ENCODE data around the gene SAA1.
"Not testable (repeated sequence)": the region's sequence is repeated elsewhere in the genome, so short reads cannot be mapped to it uniquely, and the experiment has no call there.

Gene SAA1

GRCh38 chr11:18253778-18254338, 12.2 kb upstream of the SAA1 start:
- no peak for TF ChIP-seq CTCF (IDR thresholded peaks at IDR 0.05; ENCODE audit: insufficient read depth, low read length, missing control alignments)
- ChIA-PET CTCF (interaction anchor here (1.6 to 2.1 kb wide), 2 partner anchors 10 to 12 kb away, joined by 4 to 13 read pairs; no protein-coding TSS in a partner anchor), POLR2A (no interaction called here)
- H3K4me3 ChIP-seq (ENCODE audit: low read depth, low read length) = no peak overlapping the region
- no peak for DNase-seq (ENCODE audit: low read depth, low spot score)

GRCh38 chr11:18254781-18255361, 11.2 kb upstream of the SAA1 start:
- no peak overlapping the region for H3K4me3 ChIP-seq (ENCODE audit: low read depth, low read length)
- DNase-seq (ENCODE audit: low read depth, low spot score) = no peak
- CTCF ChIA-PET = interaction anchor here (1.9 kb wide), 1 partner anchor 11 kb away, joined by 7 read pairs; no protein-coding TSS in a partner anchor
- TF ChIP-seq CTCF (IDR thresholded peaks at IDR 0.05; ENCODE audit: insufficient read depth, low read length, missing control alignments) = no peak
- POLR2A ChIA-PET = no interaction called here

- CTCF ChIA-PET = interaction anchor here (2.0 kb wide), 1 partner anchor 16 kb away, joined by 10 read pairs; no protein-coding TSS in a partner anchor
- H3K4me3 ChIP-seq (ENCODE audit: low read depth, low read length) = no peak overlapping the region
- POLR2A ChIA-PET = no interaction called here
- no peak for DNase-seq (ENCODE audit: low read depth, low spot score)
- TF ChIP-seq CTCF (IDR thresholded peaks at IDR 0.05; ENCODE audit: insufficient read depth, low read length, missing control alignments) = no peak
Measured at GRCh38 chr11:18259259-18259658, 6.8 kb upstream of the SAA1 start.

- no peak for TF ChIP-seq CTCF (IDR thresholded peaks at IDR 0.05; ENCODE audit: insufficient read depth, low read length, missing control alignments)
- no peak for DNase-seq (ENCODE audit: low read depth, low spot score)
- CTCF ChIA-PET = no interaction called here
- POLR2A ChIA-PET = no interaction called here
- no peak overlapping the region for H3K4me3 ChIP-seq (ENCODE audit: low read depth, low read length)
Measured at GRCh38 chr11:18261721-18262120, 4.3 kb upstream of the SAA1 start.

GRCh38 chr11:18262681-18263350, 3.2 kb upstream of the SAA1 start:
- not testable (repeated sequence) for H3K4me3 ChIP-seq (ENCODE audit: low read depth, low read length); DNase-seq (ENCODE audit: low read depth, low spot score)
- ChIA-PET POLR2A (interaction anchor here (1.2 kb wide), 1 partner anchor 50 kb away, joined by 3 read pairs; no protein-coding TSS in a partner anchor), CTCF (interaction anchor here (1.2 to 2.0 kb wide), 2 partner anchors 11 to 19 kb away, joined by 3 to 7 read pairs; no protein-coding TSS in a partner anchor)

GRCh38 chr11:18264035-18264434, 2.0 kb upstream of the SAA1 start:
- POLR2A ChIA-PET = interaction anchor here (0.6 kb wide), 1 partner anchor 132 kb away, joined by 3 read pairs; no protein-coding TSS in a partner anchor
- H3K4me3 ChIP-seq (ENCODE audit: low read depth, low read length) = no peak overlapping the region
- CTCF ChIA-PET = interaction anchor here (1.2 to 2.0 kb wide), 2 partner anchors 10 to 20 kb away, joined by 3 to 7 read pairs; no protein-coding TSS in a partner anchor
- TF ChIP-seq CTCF (IDR thresholded peaks at IDR 0.05; ENCODE audit: insufficient read depth, low read length, missing control alignments) = no peak
- no peak for DNase-seq (ENCODE audit: low read depth, low spot score)
